ENCODE data around the gene SLCO4C1.

The SLCO4C1 gene

GRCh38 chr5:102283102-102283797, 12.8 kb downstream of the SLCO4C1 start:
- Histone ChIP-seq H3K14ac (ENCODE audit: low read length) (no peak overlapping the region), H2BK12ac (ENCODE audit: low read length) (no peak overlapping the region), H3K23ac (ENCODE audit: low read depth, low read length, poor library complexity) (no peak overlapping the region), H3K18ac (ENCODE audit: low read length) (no peak overlapping the region), H2AFZ (ENCODE audit: low read length) (no peak overlapping the region), H3K27ac (replicated peaks; ENCODE audit: low read length) (no peak overlapping the region), H2BK120ac (ENCODE audit: low read depth, low read length) (no peak overlapping the region), H3K9ac (ENCODE audit: low read depth, low read length, poor library complexity) (no peak overlapping the region), H3K79me1 (ENCODE audit: low read depth, low read length) (no peaks in the 10 kb centered on the region), H3K4me1 (ENCODE audit: control insufficient read depth in 2 of 2, insufficient read depth in 1 of 2, low read depth in 1 of 2, low read length in 2 of 2) (no peaks in the 10 kb centered on the region), H3K4me3 (ENCODE audit: low read length in 2 of 2) (no peak overlapping the region), H2AK5ac (ENCODE audit: low read depth, low read length) (no peak overlapping the region), H3K27me3 (ENCODE audit: control insufficient read depth in 3 of 3, insufficient read depth in 3 of 3, low read depth in 1 of 3, low read length in 3 of 3) (no peaks in the 10 kb centered on the region), H2BK5ac (ENCODE audit: low read length) (no peak overlapping the region), H4K8ac (ENCODE audit: low read depth, low read length) (no peak overlapping the region), H3K36me3 (replicated peaks in 1 of 2; ENCODE audit: control insufficient read depth in 2 of 2, insufficient read depth in 2 of 2, low read length in 2 of 2) (no peaks in the 10 kb centered on the region), H3K4ac (ENCODE audit: low read length) (no peak overlapping the region), H3K4me2 (ENCODE audit: insufficient read depth, low read length, poor library complexity, severe bottlenecking) (no peak overlapping the region), H4K91ac (ENCODE audit: low read depth, low read length, poor library complexity) (no peak overlapping the region), H3K9me3 (replicated peaks in 1 of 2; ENCODE audit: control insufficient read depth in 2 of 2, insufficient read depth in 1 of 2, low read depth in 1 of 2, low read length in 2 of 2) (no peaks in the 10 kb centered on the region), H2BK15ac (ENCODE audit: low read length) (no peak overlapping the region)
- DNase-seq (ENCODE audit: low spot score), result no peak
- WGBS, 2 donors (ENCODE audit: extremely low coverage in 2 of 2, insufficient read length in 2 of 2, insufficient replicate concordance in 1 of 2), result no CpG with 5 or more reads among the region's 2 CpGs

- H3K27ac ChIP-seq (replicated peaks; ENCODE audit: low read length), result no peak overlapping the region
- no peak overlapping the region for H4K91ac ChIP-seq (ENCODE audit: low read depth, low read length, poor library complexity)
- H2AFZ ChIP-seq (ENCODE audit: low read length), result no peak overlapping the region
- H3K14ac ChIP-seq (ENCODE audit: low read length), result no peak overlapping the region
- H3K9me3 ChIP-seq (replicated peaks in 1 of 2; ENCODE audit: control insufficient read depth in 2 of 2, insufficient read depth in 1 of 2, low read depth in 1 of 2, low read length in 2 of 2), result no peaks in the 10 kb centered on the region
- no peak overlapping the region for H4K8ac ChIP-seq (ENCODE audit: low read depth, low read length)
- H2BK15ac ChIP-seq (ENCODE audit: low read length), result no peak overlapping the region
- H3K36me3 ChIP-seq (replicated peaks in 1 of 2; ENCODE audit: control insufficient read depth in 2 of 2, insufficient read depth in 2 of 2, low read length in 2 of 2), result no peaks in the 10 kb centered on the region
- H3K4me1 ChIP-seq (ENCODE audit: control insufficient read depth in 2 of 2, insufficient read depth in 1 of 2, low read depth in 1 of 2, low read length in 2 of 2), result no peaks in the 10 kb centered on the region
- no peak for DNase-seq (ENCODE audit: low spot score)
- no peak overlapping the region for H3K4ac ChIP-seq (ENCODE audit: low read length)
- H2BK12ac ChIP-seq (ENCODE audit: low read length), result no peak overlapping the region
- H2BK120ac ChIP-seq (ENCODE audit: low read depth, low read length), result no peak overlapping the region
- H2BK5ac ChIP-seq (ENCODE audit: low read length), result no peak overlapping the region
- no peak overlapping the region for H3K9ac ChIP-seq (ENCODE audit: low read depth, low read length, poor library complexity)
- no peaks in the 10 kb centered on the region for H3K27me3 ChIP-seq (ENCODE audit: control insufficient read depth in 3 of 3, insufficient read depth in 3 of 3, low read depth in 1 of 3, low read length in 3 of 3)
- no CpG with 5 or more reads among the region's 1 CpG for WGBS, 2 donors (ENCODE audit: extremely low coverage in 2 of 2, insufficient read length in 2 of 2, insufficient replicate concordance in 1 of 2)
- H3K18ac ChIP-seq (ENCODE audit: low read length), result no peak overlapping the region
- H3K4me2 ChIP-seq (ENCODE audit: insufficient read depth, low read length, poor library complexity, severe bottlenecking), result no peak overlapping the region
- no peak overlapping the region for H3K4me3 ChIP-seq (ENCODE audit: low read length in 2 of 2)
- H2AK5ac ChIP-seq (ENCODE audit: low read depth, low read length), result no peak overlapping the region
- no peak overlapping the region for H3K23ac ChIP-seq (ENCODE audit: low read depth, low read length, poor library complexity)
- H3K79me1 ChIP-seq (ENCODE audit: low read depth, low read length), result no peaks in the 10 kb centered on the region
Observed at GRCh38 chr5:102279711-102280110, 16.4 kb downstream of the SLCO4C1 start.

GRCh38 chr5:102278231-102278630, 17.9 kb downstream of the SLCO4C1 start:
- Histone ChIP-seq H3K14ac (ENCODE audit: low read length) (no peak overlapping the region), H2AFZ (ENCODE audit: low read length) (no peak overlapping the region)

GRCh38 chr5:102277144-102277543, 18.9 kb downstream of the SLCO4C1 start:
- no peak overlapping the region for H3K14ac ChIP-seq (ENCODE audit: low read length)
- H3K4ac ChIP-seq (ENCODE audit: low read length), result no peak overlapping the region
- no peak overlapping the region for H2AFZ ChIP-seq (ENCODE audit: low read length)
- no peak overlapping the region for H2AK5ac ChIP-seq (ENCODE audit: low read depth, low read length)
- no CpG with 5 or more reads among the region's 2 CpGs for WGBS, 2 donors (ENCODE audit: extremely low coverage in 2 of 2, insufficient read length in 2 of 2, insufficient replicate concordance in 1 of 2)
- H3K36me3 ChIP-seq (replicated peaks in 1 of 2; ENCODE audit: control insufficient read depth in 2 of 2, insufficient read depth in 2 of 2, low read length in 2 of 2), result no peaks in the 10 kb centered on the region
- H4K8ac ChIP-seq (ENCODE audit: low read depth, low read length), result no peak overlapping the region
- H3K27ac ChIP-seq (replicated peaks; ENCODE audit: low read length), result no peak overlapping the region
- no peak overlapping the region for H2BK120ac ChIP-seq (ENCODE audit: low read depth, low read length)
- H2BK5ac ChIP-seq (ENCODE audit: low read length), result no peak overlapping the region
- H3K9me3 ChIP-seq (replicated peaks in 1 of 2; ENCODE audit: control insufficient read depth in 2 of 2, insufficient read depth in 1 of 2, low read depth in 1 of 2, low read length in 2 of 2), result no peaks in the 10 kb centered on the region
- no peak overlapping the region for H3K23ac ChIP-seq (ENCODE audit: low read depth, low read length, poor library complexity)
- no peak overlapping the region for H3K9ac ChIP-seq (ENCODE audit: low read depth, low read length, poor library complexity)
- H3K18ac ChIP-seq (ENCODE audit: low read length), result no peak overlapping the region
- no peak overlapping the region for H4K91ac ChIP-seq (ENCODE audit: low read depth, low read length, poor library complexity)
- H3K27me3 ChIP-seq (ENCODE audit: control insufficient read depth in 3 of 3, insufficient read depth in 3 of 3, low read depth in 1 of 3, low read length in 3 of 3), result no peaks in the 10 kb centered on the region
- no peak overlapping the region for H3K4me2 ChIP-seq (ENCODE audit: insufficient read depth, low read length, poor library complexity, severe bottlenecking)
- no peak overlapping the region for H2BK15ac ChIP-seq (ENCODE audit: low read length)
- peaks cover 0 to 4% of the 10 kb centered on the region in 2 donors for H3K4me1 ChIP-seq (ENCODE audit: control insufficient read depth in 2 of 2, insufficient read depth in 1 of 2, low read depth in 1 of 2, low read length in 2 of 2)
- no peak overlapping the region for H3K4me3 ChIP-seq (ENCODE audit: low read length in 2 of 2)
- no peak overlapping the region for H2BK12ac ChIP-seq (ENCODE audit: low read length)
- no peak for DNase-seq (ENCODE audit: low spot score)
- no peaks in the 10 kb centered on the region for H3K79me1 ChIP-seq (ENCODE audit: low read depth, low read length)

More at GRCh38 chr5:102278231-102278630, 17.9 kb downstream of the SLCO4C1 start:
- Histone ChIP-seq H3K18ac (ENCODE audit: low read length) (no peak overlapping the region), H3K9me3 (replicated peaks in 1 of 2; ENCODE audit: control insufficient read depth in 2 of 2, insufficient read depth in 1 of 2, low read depth in 1 of 2, low read length in 2 of 2) (no peaks in the 10 kb centered on the region), H2BK5ac (ENCODE audit: low read length) (no peak overlapping the region), H2BK120ac (ENCODE audit: low read depth, low read length) (no peak overlapping the region), H4K91ac (ENCODE audit: low read depth, low read length, poor library complexity) (no peak overlapping the region), H3K4ac (ENCODE audit: low read length) (no peak overlapping the region), H3K79me1 (ENCODE audit: low read depth, low read length) (no peaks in the 10 kb centered on the region), H2BK15ac (ENCODE audit: low read length) (no peak overlapping the region), H3K4me3 (ENCODE audit: low read length in 2 of 2) (no peak overlapping the region), H2BK12ac (ENCODE audit: low read length) (no peak overlapping the region), H3K27ac (replicated peaks; ENCODE audit: low read length) (no peak overlapping the region), H3K4me1 (ENCODE audit: control insufficient read depth in 2 of 2, insufficient read depth in 1 of 2, low read depth in 1 of 2, low read length in 2 of 2) (peaks cover 0 to 4% of the 10 kb centered on the region in 2 donors), H2AK5ac (ENCODE audit: low read depth, low read length) (no peak overlapping the region), H3K27me3 (ENCODE audit: control insufficient read depth in 3 of 3, insufficient read depth in 3 of 3, low read depth in 1 of 3, low read length in 3 of 3) (no peaks in the 10 kb centered on the region), H3K23ac (ENCODE audit: low read depth, low read length, poor library complexity) (no peak overlapping the region), H3K4me2 (ENCODE audit: insufficient read depth, low read length, poor library complexity, severe bottlenecking) (no peak overlapping the region), H3K9ac (ENCODE audit: low read depth, low read length, poor library complexity) (no peak overlapping the region), H4K8ac (ENCODE audit: low read depth, low read length) (no peak overlapping the region), H3K36me3 (replicated peaks in 1 of 2; ENCODE audit: control insufficient read depth in 2 of 2, insufficient read depth in 2 of 2, low read length in 2 of 2) (no peaks in the 10 kb centered on the region)
- WGBS, 2 donors (ENCODE audit: extremely low coverage in 2 of 2, insufficient read length in 2 of 2, insufficient replicate concordance in 1 of 2), result no CpG with 5 or more reads among the region's 2 CpGs
- no peak for DNase-seq (ENCODE audit: low spot score)
